ENCODE measurements around the gene FAU. TPM values are rescaled to one million over a fixed set of nuclear protein-coding genes. Genes with fewer than 3 reads are reported as not detected.
A peak's percentile ranks its signal among the peaks of the same experiment; 100 is the strongest.

FAU gene
- total RNA-seq, 6 donors from 2014 or later, result 405 to 1,014 (median 590) TPM

GRCh38 chr11:65107751-65108468 lies 14.0 kb downstream of the FAU start:
- DNase-seq (peak in 1 of 2 donors; percentile 85), ATAC-seq (ENCODE audit: low FRiP score in 2 of 2) (no peak)
- Histone ChIP-seq H3K9me3 (no peaks in the 10 kb centered on the region), H3K36me3 (peaks cover 8 to 31% (median 23%) of the 10 kb centered on the region in 4 donors), H3K27ac (peak overlapping the region in 2 of 4 donors; percentile 35 to 47), H3K4me3 (no peak overlapping the region), H3K27me3 (no peaks in the 10 kb centered on the region), H3K4me1 (peaks cover 30 to 52% (median 39%) of the 10 kb centered on the region in 4 donors)
- WGBS, 2 donors, result 94 to 97% methylated on average over 34 to 45 of the region's 52 CpGs
- TF ChIP-seq EP300 (IDR thresholded peaks at IDR 0.05) (no peak), POLR2AphosphoS5 (IDR thresholded peaks at IDR 0.05) (no peak), POLR2A (IDR thresholded peaks at IDR 0.05) (no peak)
- TF ChIP-seq, protein P1, sequence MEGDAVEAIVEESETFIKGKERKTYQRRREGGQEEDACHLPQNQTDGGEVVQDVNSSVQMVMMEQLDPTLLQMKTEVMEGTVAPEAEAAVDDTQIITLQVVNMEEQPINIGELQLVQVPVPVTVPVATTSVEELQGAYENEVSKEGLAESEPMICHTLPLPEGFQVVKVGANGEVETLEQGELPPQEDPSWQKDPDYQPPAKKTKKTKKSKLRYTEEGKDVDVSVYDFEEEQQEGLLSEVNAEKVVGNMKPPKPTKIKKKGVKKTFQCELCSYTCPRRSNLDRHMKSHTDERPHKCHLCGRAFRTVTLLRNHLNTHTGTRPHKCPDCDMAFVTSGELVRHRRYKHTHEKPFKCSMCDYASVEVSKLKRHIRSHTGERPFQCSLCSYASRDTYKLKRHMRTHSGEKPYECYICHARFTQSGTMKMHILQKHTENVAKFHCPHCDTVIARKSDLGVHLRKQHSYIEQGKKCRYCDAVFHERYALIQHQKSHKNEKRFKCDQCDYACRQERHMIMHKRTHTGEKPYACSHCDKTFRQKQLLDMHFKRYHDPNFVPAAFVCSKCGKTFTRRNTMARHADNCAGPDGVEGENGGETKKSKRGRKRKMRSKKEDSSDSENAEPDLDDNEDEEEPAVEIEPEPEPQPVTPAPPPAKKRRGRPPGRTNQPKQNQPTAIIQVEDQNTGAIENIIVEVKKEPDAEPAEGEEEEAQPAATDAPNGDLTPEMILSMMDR (IDR thresholded peaks at IDR 0.05), result no peak

GRCh38 chr11:65107078-65107477 lies 14.9 kb downstream of the FAU start:
- DNase-seq (peak in 1 of 2 donors; percentile 34), ATAC-seq (ENCODE audit: low FRiP score in 2 of 2) (no peak)
- peaks cover 25 to 51% (median 35%) of the 10 kb centered on the region in 4 donors for H3K4me1 ChIP-seq
- H3K4me3 ChIP-seq, result no peak overlapping the region
- no peaks in the 10 kb centered on the region for H3K27me3 ChIP-seq
- no peak for TF ChIP-seq EP300 (IDR thresholded peaks at IDR 0.05)
- TF ChIP-seq POLR2AphosphoS5 (IDR thresholded peaks at IDR 0.05), result no peak
- H3K36me3 ChIP-seq, result peaks cover 8 to 31% (median 23%) of the 10 kb centered on the region in 4 donors
- H3K27ac ChIP-seq, result no peak overlapping the region
- no peaks in the 10 kb centered on the region for H3K9me3 ChIP-seq
- WGBS, 2 donors, result 92 to 95% methylated on average over 9 to 15 of the region's 15 CpGs

DNA sequence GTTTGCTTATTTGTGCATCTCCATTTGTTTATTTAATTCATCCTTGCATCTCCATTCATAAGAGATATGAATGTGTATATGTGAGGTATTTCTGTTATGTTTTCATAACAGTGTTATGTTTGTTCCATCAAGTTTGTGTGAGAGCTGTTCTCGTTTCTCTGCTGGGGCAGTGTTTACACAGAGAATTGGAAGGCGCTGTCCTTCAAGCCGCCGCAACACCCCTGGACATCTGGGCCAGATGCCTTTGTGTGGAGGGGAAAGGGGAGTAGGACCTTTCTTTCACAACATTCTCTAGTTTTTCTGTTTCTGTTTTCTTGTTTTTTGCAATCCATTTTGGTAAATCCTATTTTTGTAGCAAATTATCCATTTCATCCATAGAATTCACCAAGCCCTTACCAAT lies 17.3 kb downstream of the FAU start:
- 70 to 73% methylated on average over 4 of the region's 4 CpGs for WGBS, 2 donors
- no peak for ATAC-seq (ENCODE audit: low FRiP score in 2 of 2)
- Histone ChIP-seq H3K4me3 (no peak overlapping the region), H3K9me3 (no peaks in the 10 kb centered on the region), H3K4me1 (peaks cover 8 to 39% (median 14%) of the 10 kb centered on the region in 4 donors), H3K27me3 (no peaks in the 10 kb centered on the region), H3K27ac (peak overlapping the region in 2 of 4 donors; percentile 19 to 25), H3K36me3 (peaks cover 8 to 29% (median 22%) of the 10 kb centered on the region in 4 donors)
- no peak for TF ChIP-seq POLR2A (IDR thresholded peaks at IDR 0.05)
- TF ChIP-seq, protein P1 (IDR thresholded peaks at IDR 0.05), result no peak
- TF ChIP-seq POLR2AphosphoS5 (IDR thresholded peaks at IDR 0.05), result no peak
- TF ChIP-seq EP300 (IDR thresholded peaks at IDR 0.05), result no peak
- DNase-seq, result no peak

DNA sequence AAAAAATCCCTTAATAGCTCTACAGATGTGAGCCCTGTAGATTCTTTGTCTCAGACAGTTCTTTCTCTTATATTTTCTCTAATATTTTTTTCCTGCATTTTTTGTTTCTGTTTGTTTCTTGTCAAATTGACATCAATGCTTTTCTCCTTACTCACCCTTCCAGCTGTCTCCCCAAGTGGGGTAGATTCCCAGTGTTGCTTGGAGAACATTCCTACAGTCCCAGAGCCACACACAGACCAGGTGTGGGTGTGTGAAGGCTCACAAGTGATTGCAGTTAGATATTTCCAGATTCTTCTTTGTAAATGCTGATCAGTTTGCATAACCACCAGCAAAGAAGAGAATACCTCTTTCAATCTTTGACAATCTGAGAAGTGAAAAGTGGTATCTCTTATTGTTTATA lies 18.5 kb downstream of the FAU start:
- TF ChIP-seq, protein P1 (IDR thresholded peaks at IDR 0.05), result no peak
- TF ChIP-seq POLR2AphosphoS5 (IDR thresholded peaks at IDR 0.05) (no peak), EP300 (IDR thresholded peaks at IDR 0.05) (no peak), POLR2A (IDR thresholded peaks at IDR 0.05) (no peak)
- ATAC-seq (ENCODE audit: low FRiP score in 2 of 2) (no peak), DNase-seq (no peak)
- Histone ChIP-seq H3K9me3 (no peaks in the 10 kb centered on the region), H3K4me1 (peaks cover 8 to 30% (median 11%) of the 10 kb centered on the region in 4 donors), H3K27me3 (no peaks in the 10 kb centered on the region), H3K4me3 (no peak overlapping the region), H3K27ac (no peak overlapping the region), H3K36me3 (peaks cover 8 to 21% (median 15%) of the 10 kb centered on the region in 4 donors)

- peak in 1 of 2 donors; percentile 31 for DNase-seq
- H3K4me3 ChIP-seq, result no peak overlapping the region
- H3K36me3 ChIP-seq, result peaks cover 0 to 14% (median 7%) of the 10 kb centered on the region in 4 donors
- no peak for ATAC-seq (ENCODE audit: low FRiP score in 2 of 2)
- no peaks in the 10 kb centered on the region for H3K27me3 ChIP-seq
- peaks cover 10 to 29% (median 13%) of the 10 kb centered on the region in 4 donors for H3K4me1 ChIP-seq
- H3K27ac ChIP-seq, result peak overlapping the region in 2 of 4 donors; percentile 7 to 61
- H3K9me3 ChIP-seq, result no peaks in the 10 kb centered on the region
- TF ChIP-seq POLR2AphosphoS5 (IDR thresholded peaks at IDR 0.05) (no peak), EP300 (IDR thresholded peaks at IDR 0.05) (no peak), POLR2A (IDR thresholded peaks at IDR 0.05) (no peak)
- TF ChIP-seq, protein P1 (IDR thresholded peaks at IDR 0.05), result no peak
- 81 to 89% methylated on average over 8 of the region's 8 CpGs for WGBS, 2 donors
These were observed 19.5 kb downstream of the FAU start for GRCh38 chr11:65102142-65103095.

All from upper lobe of left lung (tissue), 6 donors.